Measurements from ENCODE around the gene CFAP54.

CFAP54 gene

GRCh38 chr12:96770219-96771102, 281.1 kb downstream of the CFAP54 start:
- no peaks in the 10 kb centered on the region for H3K27me3 ChIP-seq (ENCODE audit: insufficient read depth, low read length)

DNA sequence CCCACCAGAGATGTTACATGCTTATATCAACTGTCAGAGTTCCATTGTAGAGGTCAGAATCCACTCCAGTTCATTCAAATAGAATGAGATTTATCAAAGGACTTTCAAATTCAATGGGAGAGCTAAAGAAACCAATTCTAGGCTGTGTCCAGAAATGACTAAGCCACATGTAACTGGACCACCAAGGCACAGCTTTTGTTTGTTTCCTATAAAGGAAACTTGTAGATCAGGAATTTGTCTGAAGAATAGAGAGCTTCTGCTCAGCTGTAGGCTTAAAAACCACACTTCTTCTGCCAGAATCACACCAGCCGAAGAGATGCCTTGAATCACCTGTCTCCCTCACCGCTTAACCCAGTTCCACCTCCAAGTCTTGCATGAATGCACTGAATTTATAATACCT, 283.7 kb downstream of the CFAP54 start:
- Histone ChIP-seq H2AFZ (ENCODE audit: low read depth, low read length) (no peak overlapping the region), H3K9me3 (ENCODE audit: low read length) (no peaks in the 10 kb centered on the region), H3K27me3 (ENCODE audit: insufficient read depth, low read length) (no peaks in the 10 kb centered on the region), H3K4me1 (ENCODE audit: insufficient read depth, low read length) (no peaks in the 10 kb centered on the region), H3K4me3 (ENCODE audit: low read length) (no peak overlapping the region), H3K36me3 (ENCODE audit: insufficient read depth, low read length) (no peaks in the 10 kb centered on the region)

More at GRCh38 chr12:96770219-96771102, 281.1 kb downstream of the CFAP54 start:
- no peak overlapping the region for H3K4me3 ChIP-seq (ENCODE audit: low read length)
- no peaks in the 10 kb centered on the region for H3K9me3 ChIP-seq (ENCODE audit: low read length)
- H2AFZ ChIP-seq (ENCODE audit: low read depth, low read length): no peak overlapping the region
- H3K36me3 ChIP-seq (ENCODE audit: insufficient read depth, low read length): no peaks in the 10 kb centered on the region
- no peaks in the 10 kb centered on the region for H3K4me1 ChIP-seq (ENCODE audit: insufficient read depth, low read length)

GRCh38 chr12:96774496-96775256, 285.3 kb downstream of the CFAP54 start:
- no peak overlapping the region for H2AFZ ChIP-seq (ENCODE audit: low read depth, low read length)
- no peak overlapping the region for H3K4me3 ChIP-seq (ENCODE audit: low read length)

GRCh38 chr12:96776908-96777307, 287.5 kb downstream of the CFAP54 start:
- H2AFZ ChIP-seq (ENCODE audit: low read depth, low read length): peak overlapping the region; percentile 35
- peaks cover 3% of the 10 kb centered on the region for H3K4me1 ChIP-seq (ENCODE audit: insufficient read depth, low read length)
- no peaks in the 10 kb centered on the region for H3K36me3 ChIP-seq (ENCODE audit: insufficient read depth, low read length)
- H3K27me3 ChIP-seq (ENCODE audit: insufficient read depth, low read length): no peaks in the 10 kb centered on the region
- H3K9me3 ChIP-seq (ENCODE audit: low read length): no peaks in the 10 kb centered on the region
- H3K4me3 ChIP-seq (ENCODE audit: low read length): no peak overlapping the region

More at GRCh38 chr12:96774496-96775256, 285.3 kb downstream of the CFAP54 start:
- no peaks in the 10 kb centered on the region for H3K9me3 ChIP-seq (ENCODE audit: low read length)
- no peaks in the 10 kb centered on the region for H3K4me1 ChIP-seq (ENCODE audit: insufficient read depth, low read length)
- no peaks in the 10 kb centered on the region for H3K36me3 ChIP-seq (ENCODE audit: insufficient read depth, low read length)
- no peaks in the 10 kb centered on the region for H3K27me3 ChIP-seq (ENCODE audit: insufficient read depth, low read length)

- Histone ChIP-seq H3K4me1 (ENCODE audit: insufficient read depth, low read length) (peaks cover 3% of the 10 kb centered on the region), H3K27me3 (ENCODE audit: insufficient read depth, low read length) (no peaks in the 10 kb centered on the region), H3K36me3 (ENCODE audit: insufficient read depth, low read length) (no peaks in the 10 kb centered on the region), H2AFZ (ENCODE audit: low read depth, low read length) (no peak overlapping the region), H3K4me3 (ENCODE audit: low read length) (no peak overlapping the region), H3K9me3 (ENCODE audit: low read length) (no peaks in the 10 kb centered on the region)
Observed at GRCh38 chr12:96780330-96780729, 291.0 kb downstream of the CFAP54 start.

DNA sequence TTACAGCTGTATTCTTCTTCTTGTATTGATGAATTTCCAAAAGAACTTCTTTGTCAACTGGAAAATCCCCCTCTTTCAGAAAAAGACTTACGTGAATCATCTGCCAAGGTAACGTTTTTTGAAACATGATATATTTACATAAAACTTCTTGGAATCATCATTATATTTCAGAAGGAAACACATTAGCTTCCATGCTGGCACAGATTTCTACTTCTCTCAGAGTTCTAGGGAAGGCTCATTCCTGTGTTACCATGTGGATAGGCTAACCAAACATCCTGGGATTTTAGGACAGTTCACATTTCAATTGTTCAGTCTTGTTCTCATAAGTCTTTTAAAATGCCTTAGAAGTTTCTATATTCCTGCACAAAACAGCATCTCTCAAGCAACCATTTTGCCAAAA, 297.4 kb downstream of the CFAP54 start:
- Histone ChIP-seq H2AFZ (ENCODE audit: low read depth, low read length) (no peak overlapping the region), H3K4me3 (ENCODE audit: low read length) (no peak overlapping the region), H3K4me1 (ENCODE audit: insufficient read depth, low read length) (peaks cover 3% of the 10 kb centered on the region), H3K36me3 (ENCODE audit: insufficient read depth, low read length) (no peaks in the 10 kb centered on the region), H3K27me3 (ENCODE audit: insufficient read depth, low read length) (no peaks in the 10 kb centered on the region), H3K9me3 (ENCODE audit: low read length) (peaks cover under 1% of the 10 kb centered on the region)

- no peak overlapping the region for H2AFZ ChIP-seq (ENCODE audit: low read depth, low read length)
- no peaks in the 10 kb centered on the region for H3K36me3 ChIP-seq (ENCODE audit: insufficient read depth, low read length)
- H3K4me3 ChIP-seq (ENCODE audit: low read length): no peak overlapping the region
- peaks cover 17% of the 10 kb centered on the region for H3K4me1 ChIP-seq (ENCODE audit: insufficient read depth, low read length)
- no peaks in the 10 kb centered on the region for H3K27me3 ChIP-seq (ENCODE audit: insufficient read depth, low read length)
- H3K9me3 ChIP-seq (ENCODE audit: low read length): peaks cover 2% of the 10 kb centered on the region
Observed at GRCh38 chr12:96803969-96804368, 314.6 kb downstream of the CFAP54 start.

DNA sequence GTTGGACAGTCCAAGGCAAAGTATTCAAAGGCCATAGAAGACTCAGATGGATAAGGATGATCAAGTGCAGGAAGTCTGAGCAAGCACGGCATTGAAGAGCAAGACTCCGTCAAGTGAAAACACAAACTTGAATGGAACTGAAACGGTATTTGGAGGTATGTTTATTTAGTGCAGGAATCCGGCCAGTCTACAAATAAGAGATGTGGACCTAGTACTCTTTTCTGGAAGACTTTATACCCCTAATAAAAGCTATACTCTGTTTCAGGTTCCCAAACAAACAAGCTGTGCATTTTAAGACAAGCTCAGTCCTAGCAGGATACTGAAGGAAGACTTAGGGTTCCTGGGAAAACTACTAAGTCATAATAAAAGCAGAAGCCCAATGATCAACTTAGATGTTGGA, 316.9 kb downstream of the CFAP54 start:
- no peaks in the 10 kb centered on the region for H3K36me3 ChIP-seq (ENCODE audit: insufficient read depth, low read length)
- H3K27me3 ChIP-seq (ENCODE audit: insufficient read depth, low read length): no peaks in the 10 kb centered on the region
- no peak overlapping the region for H2AFZ ChIP-seq (ENCODE audit: low read depth, low read length)
- H3K4me3 ChIP-seq (ENCODE audit: low read length): no peak overlapping the region
- peaks cover 15% of the 10 kb centered on the region for H3K4me1 ChIP-seq (ENCODE audit: insufficient read depth, low read length)
- H3K9me3 ChIP-seq (ENCODE audit: low read length): peaks cover 2% of the 10 kb centered on the region

GRCh38 chr12:96807741-96808140, 318.4 kb downstream of the CFAP54 start:
- peaks cover 17% of the 10 kb centered on the region for H3K4me1 ChIP-seq (ENCODE audit: insufficient read depth, low read length)
- no peaks in the 10 kb centered on the region for H3K9me3 ChIP-seq (ENCODE audit: low read length)
- no peaks in the 10 kb centered on the region for H3K36me3 ChIP-seq (ENCODE audit: insufficient read depth, low read length)
- no peak overlapping the region for H2AFZ ChIP-seq (ENCODE audit: low read depth, low read length)
- H3K4me3 ChIP-seq (ENCODE audit: low read length): no peak overlapping the region
- no peaks in the 10 kb centered on the region for H3K27me3 ChIP-seq (ENCODE audit: insufficient read depth, low read length)

GRCh38 chr12:96808587-96808986, 319.2 kb downstream of the CFAP54 start:
- Histone ChIP-seq H3K4me3 (ENCODE audit: low read length) (no peak overlapping the region), H2AFZ (ENCODE audit: low read depth, low read length) (no peak overlapping the region), H3K9me3 (ENCODE audit: low read length) (no peaks in the 10 kb centered on the region), H3K4me1 (ENCODE audit: insufficient read depth, low read length) (peaks cover 17% of the 10 kb centered on the region), H3K27me3 (ENCODE audit: insufficient read depth, low read length) (no peaks in the 10 kb centered on the region), H3K36me3 (ENCODE audit: insufficient read depth, low read length) (no peaks in the 10 kb centered on the region)

GRCh38 chr12:96809522-96809921, 320.1 kb downstream of the CFAP54 start:
- H3K4me3 ChIP-seq (ENCODE audit: low read length): no peak overlapping the region
- no peaks in the 10 kb centered on the region for H3K36me3 ChIP-seq (ENCODE audit: insufficient read depth, low read length)
- no peaks in the 10 kb centered on the region for H3K27me3 ChIP-seq (ENCODE audit: insufficient read depth, low read length)
- H3K9me3 ChIP-seq (ENCODE audit: low read length): no peaks in the 10 kb centered on the region
- peaks cover 17% of the 10 kb centered on the region for H3K4me1 ChIP-seq (ENCODE audit: insufficient read depth, low read length)
- no peak overlapping the region for H2AFZ ChIP-seq (ENCODE audit: low read depth, low read length)

DNA sequence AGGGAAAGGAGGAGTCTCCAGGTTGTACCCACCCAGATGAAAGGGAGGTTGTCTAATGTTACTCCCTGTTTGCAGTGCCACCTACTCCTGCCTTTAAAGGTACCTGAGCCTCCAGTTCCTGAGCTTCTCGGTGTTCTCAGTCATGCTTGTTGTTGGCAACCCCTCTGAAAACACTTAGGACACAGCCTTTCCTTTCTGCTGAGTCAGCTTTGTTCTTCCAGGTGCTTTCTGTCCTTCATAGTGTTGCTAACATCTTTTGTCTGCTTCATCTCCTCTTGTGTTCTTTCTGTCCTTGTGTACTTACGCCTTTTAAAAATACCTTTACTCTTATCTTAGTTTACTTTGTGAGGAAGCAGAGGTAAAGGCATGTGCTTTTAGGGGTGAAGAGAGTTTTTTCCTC, 320.7 kb downstream of the CFAP54 start:
- Histone ChIP-seq H3K36me3 (ENCODE audit: insufficient read depth, low read length) (no peaks in the 10 kb centered on the region), H3K4me3 (ENCODE audit: low read length) (no peak overlapping the region), H3K4me1 (ENCODE audit: insufficient read depth, low read length) (peaks cover 17% of the 10 kb centered on the region), H3K27me3 (ENCODE audit: insufficient read depth, low read length) (no peaks in the 10 kb centered on the region), H3K9me3 (ENCODE audit: low read length) (no peaks in the 10 kb centered on the region), H2AFZ (ENCODE audit: low read depth, low read length) (peak overlapping the region; percentile 43)

GRCh38 chr12:96810477-96810876, 321.1 kb downstream of the CFAP54 start:
- H3K9me3 ChIP-seq (ENCODE audit: low read length): no peaks in the 10 kb centered on the region
- peak overlapping the region; percentile 43 for H2AFZ ChIP-seq (ENCODE audit: low read depth, low read length)
- no peaks in the 10 kb centered on the region for H3K27me3 ChIP-seq (ENCODE audit: insufficient read depth, low read length)
- H3K4me1 ChIP-seq (ENCODE audit: insufficient read depth, low read length): peaks cover 17% of the 10 kb centered on the region
- no peak overlapping the region for H3K4me3 ChIP-seq (ENCODE audit: low read length)
- no peaks in the 10 kb centered on the region for H3K36me3 ChIP-seq (ENCODE audit: insufficient read depth, low read length)
